ENCODE measurements around the gene KBTBD3.
"Not testable (repeated sequence)": the region's sequence is repeated elsewhere in the genome, so short reads cannot be mapped to it uniquely, and the experiment has no call there.

KBTBD3 gene

DNA sequence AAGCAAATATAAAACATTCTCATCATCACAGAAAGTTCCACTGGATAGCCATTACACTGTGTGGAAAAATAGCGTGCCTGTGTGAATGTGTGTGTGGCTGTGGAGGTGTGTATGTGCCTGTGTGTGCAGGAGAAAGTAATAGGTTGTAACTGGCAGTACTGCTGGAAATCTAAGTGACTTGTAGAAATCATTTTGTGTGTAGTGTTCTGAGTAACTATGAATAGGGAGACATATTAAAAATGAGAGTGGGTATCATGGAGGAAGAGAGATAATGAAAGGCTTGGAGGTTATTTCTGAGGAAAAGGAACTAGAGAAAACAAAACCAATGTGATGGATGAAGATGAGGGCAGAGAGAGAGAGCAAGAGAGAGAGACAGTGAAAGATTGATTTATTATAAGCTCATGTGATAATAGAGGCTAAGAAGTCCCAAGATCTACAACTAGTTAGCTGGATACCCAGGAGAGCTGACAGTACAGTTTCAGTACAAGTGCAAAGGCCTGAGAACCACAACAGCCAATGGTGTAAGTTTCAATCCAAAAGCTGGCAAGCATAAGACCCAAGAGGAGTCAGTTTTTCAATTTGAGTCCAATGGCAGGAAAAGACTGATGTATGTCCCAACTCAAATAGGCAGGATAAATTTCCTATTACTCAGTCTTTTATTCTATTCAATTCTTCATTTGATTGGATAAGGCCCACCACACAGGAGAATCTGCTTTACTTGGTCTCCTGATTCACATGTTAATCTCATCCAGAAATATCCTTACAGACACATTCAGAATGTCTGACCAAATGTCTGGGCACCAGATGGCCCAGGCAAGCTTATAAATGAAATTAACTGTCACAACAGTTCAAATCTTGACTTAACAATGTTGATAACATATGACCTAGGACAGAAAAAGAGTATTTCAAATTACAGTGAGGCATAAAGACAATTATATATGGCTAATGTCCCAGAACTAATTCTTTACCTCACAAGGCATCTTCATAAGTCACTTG is 14.9 kb downstream of the KBTBD3 start:
- no peak for DNase-seq (ENCODE audit: low read depth)

- no peak for DNase-seq (ENCODE audit: low read depth)
Observed at GRCh38 chr11:106061249-106061784, 15.8 kb downstream of the KBTBD3 start.

GRCh38 chr11:106059617-106060016 is 17.5 kb downstream of the KBTBD3 start:
- DNase-seq (ENCODE audit: low read depth), result no peak

GRCh38 chr11:106058377-106058776 is 18.8 kb downstream of the KBTBD3 start:
- DNase-seq (ENCODE audit: low read depth), result not testable (repeated sequence)

DNA sequence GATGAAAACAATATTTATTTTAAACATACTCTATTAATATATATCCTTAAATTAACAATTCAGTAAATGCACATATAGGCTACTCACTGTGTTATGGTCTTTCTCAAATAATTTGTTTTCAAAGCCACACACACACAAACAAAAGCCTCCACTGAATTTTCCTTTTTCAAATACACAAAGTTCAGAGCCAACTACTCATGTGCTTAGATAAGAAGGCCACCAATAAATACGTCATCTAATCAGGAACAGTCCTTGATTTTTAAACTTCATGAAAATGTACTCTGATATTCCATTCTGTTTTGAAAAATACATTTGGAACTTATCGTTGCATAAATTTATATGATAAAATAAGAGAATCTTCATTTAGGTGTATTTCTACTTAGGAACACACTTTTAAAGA is 26.0 kb downstream of the KBTBD3 start:
- no peak for DNase-seq (ENCODE audit: low read depth)

DNA sequence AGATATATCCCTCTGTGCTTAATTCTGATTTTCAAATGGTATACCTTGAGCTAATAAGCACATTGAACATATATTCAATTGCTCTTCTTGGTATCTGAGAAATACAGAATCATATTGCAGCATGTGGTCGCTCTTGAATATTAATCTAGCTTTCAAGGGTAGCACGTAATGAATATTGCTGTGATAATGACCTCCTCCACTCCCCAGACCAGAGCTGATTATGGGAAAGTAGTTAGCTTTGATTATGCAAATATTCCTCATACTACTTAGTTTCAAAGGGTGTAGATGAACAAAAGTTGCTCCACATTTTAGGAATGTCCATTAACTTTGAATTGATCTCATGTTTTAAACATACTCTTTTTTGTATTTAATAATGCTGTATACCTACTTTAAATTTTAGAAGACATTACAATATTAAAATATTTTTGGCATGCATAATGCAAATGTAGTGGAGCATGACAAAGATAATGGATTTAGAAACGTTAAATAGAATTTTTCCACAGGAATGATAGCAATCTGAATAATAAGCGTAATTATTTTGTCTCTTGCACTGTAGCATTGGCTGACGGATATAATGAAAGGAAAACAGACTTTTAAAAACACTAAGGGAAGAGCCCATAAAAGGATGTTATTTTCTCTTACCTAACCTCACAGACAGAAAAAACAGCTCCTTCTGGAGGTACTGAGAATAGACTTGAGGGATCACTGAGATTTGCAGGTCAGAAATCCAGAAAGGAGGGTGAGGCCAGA is 27.2 kb downstream of the KBTBD3 start:
- DNase-seq (ENCODE audit: low read depth), result no peak

GRCh38 chr11:106047631-106048030 is 29.5 kb downstream of the KBTBD3 start:
- no peak for DNase-seq (ENCODE audit: low read depth)

- DNase-seq (ENCODE audit: low read depth), result no peak
Observed at GRCh38 chr11:106043540-106043939, 33.6 kb downstream of the KBTBD3 start.

DNA sequence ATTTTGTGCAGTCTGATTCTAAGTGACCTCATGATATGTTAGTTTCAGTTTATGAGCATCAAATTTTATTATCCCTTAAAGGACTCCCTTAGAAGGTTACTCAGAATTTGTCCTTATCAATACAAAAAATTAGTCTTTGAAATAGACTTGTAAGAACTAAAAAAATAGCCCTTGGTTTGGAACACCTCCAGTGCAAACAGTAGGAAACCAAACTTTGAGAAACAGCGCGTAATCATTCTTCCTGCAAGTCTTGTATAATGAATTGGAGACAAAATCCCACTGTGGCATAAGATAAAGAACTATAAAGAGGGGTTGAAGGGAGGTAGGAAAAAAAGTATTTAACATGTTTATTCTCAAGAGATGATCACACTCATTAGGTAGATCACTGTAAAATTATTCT is 44.3 kb downstream of the KBTBD3 start:
- no peak for DNase-seq (ENCODE audit: low read depth)

DNA sequence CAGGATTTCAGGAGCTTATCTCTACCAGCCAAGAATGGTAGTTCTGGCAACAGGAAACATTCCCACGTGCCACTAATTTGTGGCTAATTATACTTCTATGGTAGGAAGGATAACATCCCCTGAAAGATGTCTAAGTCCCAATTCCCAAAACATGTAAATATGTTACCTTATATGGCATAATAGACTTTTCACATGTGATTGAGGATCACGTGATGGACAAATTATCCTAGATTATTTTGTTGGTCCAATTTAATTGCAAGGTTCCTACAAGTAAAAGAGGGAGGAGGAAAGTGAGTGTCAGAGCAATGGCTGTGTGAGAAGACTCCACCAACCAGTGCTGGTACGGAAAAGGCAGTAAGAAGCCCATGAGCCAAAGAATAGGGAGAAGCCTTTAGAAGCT is 45.2 kb downstream of the KBTBD3 start:
- DNase-seq (ENCODE audit: low read depth), result no peak

- no peak for DNase-seq (ENCODE audit: low read depth)
Observed at GRCh38 chr11:106031202-106031810, 45.8 kb downstream of the KBTBD3 start.

GRCh38 chr11:106030609-106031008 is 46.5 kb downstream of the KBTBD3 start:
- no peak for DNase-seq (ENCODE audit: low read depth)

DNA sequence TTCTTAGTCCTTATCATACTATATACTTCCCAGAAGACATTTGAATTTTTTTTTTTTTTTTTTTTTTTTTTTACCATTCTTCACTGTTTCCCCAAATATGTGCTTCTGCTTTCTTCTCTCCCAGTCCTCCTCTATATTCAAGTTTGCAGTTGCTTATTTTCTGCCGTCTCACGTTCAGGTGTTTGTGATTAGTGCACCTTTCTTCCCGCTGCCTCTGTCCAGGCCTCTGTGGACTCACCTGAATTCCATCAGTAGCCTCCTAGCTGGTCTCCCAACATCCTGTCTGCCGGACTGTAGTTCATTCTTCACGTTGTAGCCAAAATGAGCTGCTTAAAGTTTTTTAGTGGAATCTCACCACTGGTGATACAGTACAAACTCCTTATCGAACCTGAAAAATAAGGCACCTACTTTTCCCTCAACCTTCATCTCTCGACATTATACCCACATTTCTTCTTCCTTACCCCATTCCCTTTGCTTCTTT is 54.3 kb downstream of the KBTBD3 start:
- DNase-seq (ENCODE audit: low read depth), result no peak

DNA sequence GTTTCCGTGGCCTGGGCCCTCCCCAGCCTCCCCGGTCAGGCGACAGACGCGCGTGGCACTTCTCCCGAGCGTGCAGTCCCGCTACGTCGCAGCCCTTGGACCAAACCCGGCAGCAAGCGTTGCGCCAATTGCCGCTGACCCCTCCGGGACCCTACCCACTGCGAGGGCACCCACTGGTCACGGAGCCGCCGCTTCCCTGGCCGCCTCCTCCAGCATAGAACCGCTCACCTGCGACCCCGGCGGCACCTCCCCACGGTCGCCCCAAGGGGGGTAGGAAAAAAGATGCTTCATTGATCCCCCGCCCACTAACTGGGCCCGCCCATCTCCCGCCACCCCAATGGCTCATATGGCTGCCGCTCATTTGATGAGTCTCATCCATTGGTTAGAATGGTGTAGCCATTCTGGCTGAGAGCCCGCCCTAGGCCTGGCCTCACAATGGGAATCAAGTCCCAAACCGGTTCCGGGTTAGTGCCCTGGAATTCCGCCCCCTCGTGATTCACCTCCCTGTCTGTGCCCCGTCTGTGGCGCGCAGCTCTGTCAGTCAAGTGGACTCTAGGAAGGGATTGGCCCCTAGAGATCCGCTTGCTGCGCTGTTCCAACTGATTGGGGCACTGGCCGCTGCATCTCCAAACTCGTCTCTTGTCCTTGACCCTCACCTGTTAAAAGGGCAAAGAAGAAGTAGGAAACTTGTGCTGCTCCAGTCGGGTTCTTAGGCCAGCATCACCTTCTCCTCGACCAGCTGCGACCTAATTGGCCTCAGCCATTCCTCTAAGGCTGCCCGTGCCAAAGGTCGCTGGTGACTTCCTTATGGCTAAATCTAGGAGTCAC is 55.0 kb downstream of the KBTBD3 start, which contains the start of gene MSANTD4:
Gene MSANTD4 (minus strand): TSS at position 274 of the 828 bp plus-strand sequence. CDS start 11,323 bp downstream, outside the sequence.
- DNase-seq (ENCODE audit: low read depth), result peak; percentile 95

- DNase-seq (ENCODE audit: low read depth), result no peak
Observed at GRCh38 chr11:106021181-106021966, 55.8 kb downstream of the KBTBD3 start.

DNA sequence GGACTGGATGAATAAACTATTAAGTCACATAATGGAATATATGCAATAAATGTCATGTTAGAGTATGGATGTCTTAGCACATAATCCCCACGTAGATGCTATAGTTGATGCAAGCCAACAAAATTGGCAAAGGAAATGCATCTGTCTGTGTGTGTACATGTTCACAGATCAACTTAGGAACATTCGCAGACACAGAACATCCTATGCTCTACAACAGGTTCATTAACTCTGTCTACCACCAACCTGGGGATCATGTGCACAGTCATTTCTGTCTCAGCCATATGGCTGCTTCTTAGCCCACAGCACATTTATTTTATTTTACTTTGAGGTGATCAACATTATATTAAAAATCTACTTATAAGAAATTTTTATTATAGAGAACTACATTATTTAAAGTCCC is 60.1 kb downstream of the KBTBD3 start:
- DNase-seq (ENCODE audit: low read depth), result no peak

DNA sequence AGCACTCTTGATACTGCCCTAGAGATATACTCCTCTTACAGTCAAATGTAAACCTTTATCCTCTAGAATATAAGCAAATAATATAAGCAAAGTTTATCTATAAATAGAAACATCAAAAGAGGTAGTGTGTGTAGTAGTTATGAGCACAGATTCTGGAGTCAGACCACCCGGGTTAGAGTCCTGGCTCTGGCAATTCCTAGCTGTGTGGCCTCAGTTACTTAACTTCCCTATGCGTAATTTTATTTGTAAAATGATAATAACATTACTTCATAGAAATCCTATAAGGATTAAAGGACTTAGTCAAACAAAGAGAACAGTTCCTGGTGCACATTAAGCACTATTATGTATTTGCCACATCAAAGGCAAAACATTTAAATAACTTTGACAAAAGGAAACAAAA is 62.1 kb downstream of the KBTBD3 start:
- no peak for DNase-seq (ENCODE audit: low read depth)

GRCh38 chr11:106014620-106015019 is 62.5 kb downstream of the KBTBD3 start:
- no peak for DNase-seq (ENCODE audit: low read depth)

DNA sequence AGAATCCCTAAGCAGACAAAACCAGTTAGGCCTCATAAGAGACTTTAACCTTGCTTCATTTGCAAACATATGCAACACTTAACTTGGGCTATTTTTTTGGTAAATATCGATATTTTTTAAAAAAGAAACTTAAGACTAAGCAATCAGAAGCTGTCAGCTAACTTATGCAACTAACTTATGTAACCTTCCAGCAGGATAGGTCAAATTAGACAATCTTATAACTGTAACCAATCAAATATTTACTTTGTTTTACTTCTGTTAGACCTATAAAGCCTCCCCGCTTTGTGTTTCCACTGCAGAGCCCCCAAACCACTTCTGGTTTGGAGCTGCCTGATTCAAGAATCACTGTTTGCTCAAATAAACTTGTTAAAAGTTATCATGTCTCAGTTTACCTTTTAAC is 63.1 kb downstream of the KBTBD3 start:
- DNase-seq (ENCODE audit: low read depth), result no peak

GRCh38 chr11:106012744-106013143 is 64.4 kb downstream of the KBTBD3 start:
- no peak for DNase-seq (ENCODE audit: low read depth)

All from stimulated activated CD8-positive, alpha-beta memory T cell treated with anti-CD3 and anti-CD28 coated beads, Interleukin-15, amount 100 ng/mL, for 1 hour (primary cell).